ENCODE results near the gene WDR41. TPM values are rescaled to one million over a fixed set of nuclear protein-coding genes. Genes with fewer than 3 reads are reported as not detected.

The WDR41 gene
- total RNA-seq, 1 experiment from 2014 or later = 107 TPM

DNA sequence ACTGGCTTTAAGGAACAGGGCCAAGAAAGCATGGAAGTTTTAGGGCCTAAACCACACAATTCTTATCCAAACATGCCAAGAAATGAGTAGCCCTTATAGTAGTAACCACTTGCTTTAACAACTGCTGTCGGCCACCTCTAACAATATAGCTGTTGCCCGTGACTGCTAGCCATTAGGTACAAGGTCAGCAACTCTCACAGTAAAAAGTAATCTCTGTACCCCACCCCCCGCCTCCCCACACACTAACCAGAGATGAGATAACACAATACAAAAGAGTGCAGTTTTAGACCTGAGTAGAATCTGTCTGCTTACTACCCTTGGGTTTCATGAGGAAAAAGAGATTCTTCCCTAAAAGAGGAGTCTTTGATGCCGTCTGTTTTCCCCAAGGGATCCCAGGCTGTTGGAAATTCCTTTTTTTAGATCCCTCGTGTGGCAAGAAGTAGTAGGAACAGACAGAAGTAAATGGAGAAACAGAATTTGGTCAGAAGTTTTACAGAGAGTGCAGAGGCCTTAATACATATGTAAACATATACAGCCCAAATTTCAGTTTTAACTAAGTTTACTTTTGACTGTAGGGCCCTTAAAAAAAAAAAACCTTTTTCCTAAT, 94.3 kb downstream of the WDR41 start:
- intact Hi-C loops (cut with micrococcal nuclease) = no loop called here
- ChIA-PET CTCF (no interaction called here), POLR2A (no interaction called here)
- no peak overlapping the region for H3K27ac Mint-ChIP-seq (ENCODE audit: low read depth, unreplicated experiment)
- no peak for DNase-seq (ENCODE audit: unreplicated experiment)
- no peaks in the 10 kb centered on the region for H3K36me3 Mint-ChIP-seq (ENCODE audit: insufficient read depth, unreplicated experiment)
- TF ChIP-seq, protein P1, sequence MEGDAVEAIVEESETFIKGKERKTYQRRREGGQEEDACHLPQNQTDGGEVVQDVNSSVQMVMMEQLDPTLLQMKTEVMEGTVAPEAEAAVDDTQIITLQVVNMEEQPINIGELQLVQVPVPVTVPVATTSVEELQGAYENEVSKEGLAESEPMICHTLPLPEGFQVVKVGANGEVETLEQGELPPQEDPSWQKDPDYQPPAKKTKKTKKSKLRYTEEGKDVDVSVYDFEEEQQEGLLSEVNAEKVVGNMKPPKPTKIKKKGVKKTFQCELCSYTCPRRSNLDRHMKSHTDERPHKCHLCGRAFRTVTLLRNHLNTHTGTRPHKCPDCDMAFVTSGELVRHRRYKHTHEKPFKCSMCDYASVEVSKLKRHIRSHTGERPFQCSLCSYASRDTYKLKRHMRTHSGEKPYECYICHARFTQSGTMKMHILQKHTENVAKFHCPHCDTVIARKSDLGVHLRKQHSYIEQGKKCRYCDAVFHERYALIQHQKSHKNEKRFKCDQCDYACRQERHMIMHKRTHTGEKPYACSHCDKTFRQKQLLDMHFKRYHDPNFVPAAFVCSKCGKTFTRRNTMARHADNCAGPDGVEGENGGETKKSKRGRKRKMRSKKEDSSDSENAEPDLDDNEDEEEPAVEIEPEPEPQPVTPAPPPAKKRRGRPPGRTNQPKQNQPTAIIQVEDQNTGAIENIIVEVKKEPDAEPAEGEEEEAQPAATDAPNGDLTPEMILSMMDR (IDR thresholded peaks at IDR 0.05; ENCODE audit: unreplicated experiment) = no peak
- no peaks in the 10 kb centered on the region for H3K4me1 Mint-ChIP-seq (ENCODE audit: insufficient read depth, unreplicated experiment)
- BruUV-seq (replicated peaks) = no TSS peak
- no peaks in the 10 kb centered on the region for H3K9me3 Mint-ChIP-seq (ENCODE audit: unreplicated experiment)
- H3K4me3 Mint-ChIP-seq (ENCODE audit: unreplicated experiment) = no peak overlapping the region
- no peaks in the 10 kb centered on the region for H3K27me3 Mint-ChIP-seq (ENCODE audit: insufficient read depth, unreplicated experiment)

DNA sequence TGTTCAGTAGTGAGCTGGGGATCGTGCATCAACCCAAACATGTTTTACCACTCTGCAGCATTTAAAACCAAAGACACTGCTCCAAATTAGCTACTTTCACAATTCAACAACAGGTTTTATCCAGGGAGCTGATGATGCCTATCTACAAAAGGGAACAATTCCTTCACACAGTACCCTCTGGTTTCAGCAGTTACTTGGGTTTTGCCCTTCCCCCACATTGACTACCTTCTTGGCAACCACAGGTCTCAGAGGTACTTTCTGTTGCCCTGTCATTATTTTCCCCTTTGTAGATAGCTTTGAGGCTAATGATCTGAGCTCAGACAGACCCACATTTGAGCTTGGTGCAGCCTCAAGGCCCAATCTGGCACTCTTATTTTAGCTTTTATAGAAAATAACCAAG, 96.1 kb downstream of the WDR41 start:
- intact Hi-C loops (cut with micrococcal nuclease) = no loop called here
- Mint-ChIP-seq H3K36me3 (ENCODE audit: insufficient read depth, unreplicated experiment) (no peaks in the 10 kb centered on the region), H3K4me1 (ENCODE audit: insufficient read depth, unreplicated experiment) (no peaks in the 10 kb centered on the region), H3K4me3 (ENCODE audit: unreplicated experiment) (no peak overlapping the region), H3K27me3 (ENCODE audit: insufficient read depth, unreplicated experiment) (no peaks in the 10 kb centered on the region), H3K9me3 (ENCODE audit: unreplicated experiment) (no peaks in the 10 kb centered on the region), H3K27ac (ENCODE audit: low read depth, unreplicated experiment) (no peak overlapping the region)
- ChIA-PET CTCF (no interaction called here), POLR2A (no interaction called here)
- no TSS peak for BruUV-seq (replicated peaks)
- DNase-seq (ENCODE audit: unreplicated experiment) = no peak
- TF ChIP-seq, protein P1 (IDR thresholded peaks at IDR 0.05; ENCODE audit: unreplicated experiment) = no peak

DNA sequence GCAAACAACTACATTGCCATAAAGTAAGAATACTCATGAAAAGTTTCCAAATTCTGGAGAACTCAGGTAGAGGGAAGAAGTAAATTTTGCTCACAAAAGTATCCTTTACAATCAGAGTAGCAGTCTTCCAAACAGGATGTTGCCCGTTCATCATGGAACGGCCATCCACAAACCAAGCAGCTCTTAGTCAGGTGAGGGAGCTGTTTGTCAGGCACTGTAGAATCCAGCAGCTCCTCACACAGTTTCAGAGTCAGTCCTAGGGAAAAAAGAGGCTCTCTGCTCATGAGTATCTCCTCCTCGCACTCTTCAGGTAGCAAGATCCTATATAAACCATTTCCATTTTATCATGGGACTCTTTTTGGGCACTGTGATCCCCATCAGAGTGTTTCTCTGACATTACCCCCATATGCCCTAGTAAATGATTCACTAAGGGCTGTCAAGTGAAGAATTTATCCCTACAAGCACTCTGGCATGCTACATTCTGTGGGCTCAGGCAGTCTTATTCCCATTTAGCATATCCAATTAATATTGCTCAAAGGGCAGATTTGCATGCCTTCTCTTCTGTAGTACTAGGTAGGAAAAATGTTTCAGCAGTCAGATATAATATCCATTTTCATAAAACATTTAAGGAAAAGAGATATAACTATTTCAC, 97.9 kb downstream of the WDR41 start:
- H3K4me1 Mint-ChIP-seq (ENCODE audit: insufficient read depth, unreplicated experiment) = no peaks in the 10 kb centered on the region
- H3K9me3 Mint-ChIP-seq (ENCODE audit: unreplicated experiment) = no peaks in the 10 kb centered on the region
- BruUV-seq (replicated peaks) = no TSS peak
- no peaks in the 10 kb centered on the region for H3K27me3 Mint-ChIP-seq (ENCODE audit: insufficient read depth, unreplicated experiment)
- no peak overlapping the region for H3K27ac Mint-ChIP-seq (ENCODE audit: low read depth, unreplicated experiment)
- TF ChIP-seq, protein P1 (IDR thresholded peaks at IDR 0.05; ENCODE audit: unreplicated experiment) = no peak
- ChIA-PET CTCF (no interaction called here), POLR2A (no interaction called here)
- no peak overlapping the region for H3K4me3 Mint-ChIP-seq (ENCODE audit: unreplicated experiment)
- DNase-seq (ENCODE audit: unreplicated experiment) = no peak
- no peaks in the 10 kb centered on the region for H3K36me3 Mint-ChIP-seq (ENCODE audit: insufficient read depth, unreplicated experiment)
- intact Hi-C loops (cut with micrococcal nuclease) = no loop called here

DNA sequence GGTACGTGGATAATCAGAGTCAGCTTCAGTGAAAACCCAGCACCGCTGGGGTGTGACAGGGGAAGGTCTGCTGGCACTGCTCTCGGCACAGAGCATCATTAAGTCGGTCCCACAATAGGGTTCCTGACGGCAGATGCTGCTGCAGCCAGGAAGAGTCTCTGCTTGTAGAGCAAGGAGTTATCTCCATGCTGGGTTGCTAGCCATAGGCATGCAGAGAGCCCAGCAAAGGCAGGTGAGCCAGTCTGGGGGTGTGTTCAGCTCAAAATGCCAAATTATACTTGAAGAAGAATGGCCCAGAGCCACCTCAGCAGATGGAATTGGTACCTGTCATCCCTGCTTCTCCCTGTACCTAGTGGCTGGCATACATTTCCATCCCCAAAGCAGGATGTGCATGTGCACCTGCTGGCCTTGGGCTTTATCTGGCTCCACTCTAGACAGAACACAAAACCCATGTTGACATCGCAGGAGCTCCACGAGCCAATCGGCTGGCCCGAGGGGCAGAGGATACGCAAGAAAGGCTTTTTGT, 100.8 kb downstream of the WDR41 start:
- H3K4me1 Mint-ChIP-seq (ENCODE audit: insufficient read depth, unreplicated experiment) = no peaks in the 10 kb centered on the region
- no peak overlapping the region for H3K27ac Mint-ChIP-seq (ENCODE audit: low read depth, unreplicated experiment)
- H3K9me3 Mint-ChIP-seq (ENCODE audit: unreplicated experiment) = no peaks in the 10 kb centered on the region
- ChIA-PET POLR2A (interaction anchor here (0.6 kb wide), 1 partner anchor 39 kb away, joined by 3 read pairs; no protein-coding TSS in a partner anchor), CTCF (interaction anchor here (0.6 kb wide), 3 partner anchors 10 to 258 kb away, joined by 3 read pairs; no protein-coding TSS in a partner anchor)
- intact Hi-C loops (cut with micrococcal nuclease) = no loop called here
- no peaks in the 10 kb centered on the region for H3K36me3 Mint-ChIP-seq (ENCODE audit: insufficient read depth, unreplicated experiment)
- no peaks in the 10 kb centered on the region for H3K27me3 Mint-ChIP-seq (ENCODE audit: insufficient read depth, unreplicated experiment)
- H3K4me3 Mint-ChIP-seq (ENCODE audit: unreplicated experiment) = no peak overlapping the region
- no peak for DNase-seq (ENCODE audit: unreplicated experiment)
- no TSS peak for BruUV-seq (replicated peaks)
- TF ChIP-seq, protein P1 (IDR thresholded peaks at IDR 0.05; ENCODE audit: unreplicated experiment) = no peak
